HG02763 (cell line): ENCODE results near the gene SLC25A34.

Source experiments
- ATAC-seq: cut with Tn5 transposase; IDR thresholded peaks from one replicate; pipeline ENCODE4 v1.9.1; 2021; ENCODE audit warnings: mild to moderate bottlenecking, moderate library complexity; ENCODE audit not compliant: unreplicated experiment

SLC25A34 gene

GRCh38 chr1:15767941-15768340 lies 31.9 kb downstream of the SLC25A34 start:
- no peak for ATAC-seq

DNA sequence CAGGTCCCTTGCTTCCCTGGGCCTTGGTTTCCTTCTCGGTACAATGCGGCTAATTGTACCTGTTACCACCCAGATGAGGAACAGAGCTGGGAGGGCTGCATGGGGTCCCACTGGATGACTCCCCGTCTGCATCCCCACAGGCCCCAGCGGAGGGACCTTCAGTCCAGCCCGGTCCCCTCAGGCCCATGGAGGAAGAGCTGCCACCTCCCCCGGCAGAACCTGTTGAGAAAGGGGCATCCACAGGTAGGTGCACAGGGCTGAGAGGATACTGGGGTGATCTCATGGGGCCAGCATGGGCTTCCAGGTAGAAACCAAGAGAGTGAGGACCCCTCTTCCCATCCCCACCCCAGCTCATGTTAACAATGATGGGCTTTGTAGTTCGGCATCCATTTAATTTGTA lies 32.3 kb downstream of the SLC25A34 start:
- ATAC-seq: no peak

- no peak for ATAC-seq
Observed at GRCh38 chr1:15770313-15770962, 34.4 kb downstream of the SLC25A34 start.

DNA sequence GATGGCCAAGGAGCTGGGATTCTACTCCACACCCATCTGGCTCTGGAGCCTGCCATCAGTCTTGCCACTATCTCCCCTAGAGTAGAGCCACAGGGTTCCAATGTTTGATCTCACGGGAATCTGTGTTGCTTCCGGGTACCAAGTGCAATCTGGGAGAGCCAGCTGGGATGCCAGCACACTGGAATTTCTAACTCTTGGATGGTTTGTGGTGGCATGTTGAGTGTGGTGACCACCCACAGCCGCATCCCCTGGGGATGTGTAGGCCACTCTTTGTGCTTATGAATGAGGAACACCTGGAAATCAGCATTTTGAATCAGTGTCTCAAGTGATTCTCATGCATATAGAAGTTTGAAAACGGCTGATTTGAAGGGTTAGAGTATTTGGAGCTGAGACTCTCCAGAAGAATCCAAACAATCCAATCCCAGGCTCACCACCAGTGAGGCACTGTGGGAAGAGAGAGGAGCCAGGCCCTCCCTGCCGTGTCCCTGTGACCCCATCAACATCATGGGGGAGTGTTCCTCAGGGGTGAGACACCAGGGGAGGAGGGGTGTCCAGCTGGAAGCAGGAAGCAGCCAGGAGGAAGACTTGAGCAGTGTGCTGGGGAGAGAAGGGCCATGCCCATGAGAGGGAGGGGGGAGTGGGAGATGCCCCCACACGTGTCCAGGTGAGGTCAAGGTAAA lies 35.9 kb downstream of the SLC25A34 start:
- no peak for ATAC-seq

- no peak for ATAC-seq
Observed at GRCh38 chr1:15775706-15776105, 39.6 kb downstream of the SLC25A34 start.

DNA sequence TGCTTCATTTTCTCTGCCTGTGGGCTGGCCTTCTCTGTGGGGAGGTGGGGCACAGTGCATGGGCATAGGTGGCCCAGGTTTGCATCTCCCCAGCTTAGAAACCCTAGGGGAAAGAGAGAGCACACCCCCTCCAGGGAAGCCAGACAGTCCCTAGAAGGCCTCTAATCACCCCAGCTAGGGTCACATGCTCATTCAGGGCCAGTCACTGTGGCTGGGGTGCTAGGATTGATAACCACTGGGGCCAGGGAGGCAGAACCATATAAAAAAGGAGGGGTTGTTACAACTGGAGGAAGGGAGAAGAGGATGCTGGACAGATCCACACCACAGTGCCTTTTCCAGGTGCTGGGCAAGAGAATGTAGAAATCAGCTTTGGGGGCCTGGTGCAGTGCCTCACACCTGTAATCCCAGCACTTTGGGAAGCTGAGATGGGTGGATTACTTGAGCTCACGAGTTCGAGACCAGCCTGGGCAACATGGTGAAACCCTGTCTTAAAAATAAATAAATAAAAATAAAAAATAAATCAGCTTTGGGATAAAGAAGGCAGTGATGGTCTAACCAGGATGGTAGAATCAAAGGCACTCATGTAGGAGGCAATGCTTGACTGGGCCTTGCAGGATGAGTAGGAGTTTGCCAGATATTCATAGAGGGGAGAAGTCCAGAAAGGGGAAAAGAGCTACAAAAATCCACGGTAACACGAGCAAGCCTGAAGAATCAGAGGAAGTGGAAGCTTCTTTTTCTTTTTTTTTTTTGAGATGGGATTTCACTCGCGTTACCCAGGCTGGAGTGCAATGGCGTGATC lies 42.0 kb downstream of the SLC25A34 start:
- no peak for ATAC-seq

GRCh38 chr1:15785683-15786082 lies 49.6 kb downstream of the SLC25A34 start:
- no peak for ATAC-seq

DNA sequence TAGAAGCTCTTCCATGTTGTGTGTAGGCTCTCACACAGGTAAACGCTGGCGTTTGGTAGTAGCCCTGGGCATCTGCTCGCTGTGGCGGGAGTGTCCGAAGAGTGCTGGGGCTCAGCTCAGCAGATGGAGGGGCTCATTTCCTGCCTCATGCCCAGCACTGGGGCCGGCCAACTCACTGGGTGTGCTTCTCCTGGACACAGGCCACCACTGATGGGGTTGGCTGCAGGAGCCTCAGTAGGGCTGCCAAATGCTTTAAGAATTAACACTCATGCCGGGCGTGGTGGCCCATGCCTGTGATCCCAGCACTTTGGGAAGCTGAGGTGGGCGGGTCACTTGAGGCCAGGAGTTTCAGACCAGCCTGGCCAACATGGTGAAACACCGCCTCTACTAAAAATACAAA lies 50.5 kb downstream of the SLC25A34 start:
- ATAC-seq: no peak

DNA sequence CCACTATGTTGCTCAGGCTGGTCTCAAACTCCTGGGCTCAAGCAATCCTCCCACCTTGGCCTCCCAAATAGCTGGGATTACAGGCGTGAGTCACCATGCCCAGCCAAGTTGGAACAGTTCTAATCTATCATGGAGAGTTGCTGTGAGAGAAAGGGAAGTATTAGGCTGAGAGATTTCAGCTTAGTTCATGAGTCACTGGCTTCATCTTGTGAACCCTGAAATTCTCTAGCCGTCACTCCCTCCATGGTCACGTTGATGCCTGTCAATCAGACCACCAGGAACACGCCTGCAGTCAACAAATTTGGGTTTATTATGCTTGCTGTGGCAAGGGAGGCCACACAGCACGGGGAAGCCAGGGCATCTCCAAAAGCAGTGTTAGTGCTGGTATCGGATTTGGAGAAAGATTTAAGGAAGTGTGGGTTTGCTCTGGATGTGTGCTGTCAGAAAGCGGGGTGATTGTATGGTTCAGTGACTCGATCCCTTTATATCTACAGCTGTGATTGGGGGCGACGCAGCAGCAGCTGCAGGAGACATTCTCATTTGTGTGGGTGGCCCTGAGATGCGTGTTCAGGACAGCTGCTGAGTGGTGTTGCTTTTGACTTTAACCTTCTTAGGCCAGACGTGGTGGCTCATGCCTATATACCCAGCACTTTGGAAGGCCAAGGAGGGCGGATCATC lies 52.7 kb downstream of the SLC25A34 start:
- ATAC-seq: no peak
